ENCODE measurements around the gene TMEM163. TPM values are rescaled to one million over a fixed set of nuclear protein-coding genes. Genes with fewer than 3 reads are reported as not detected.

The TMEM163 gene
- total RNA-seq, 1 donor from 2014 or later: not detected

- no peaks in the 10 kb centered on the region for H3K27me3 ChIP-seq (ENCODE audit: control insufficient read depth, insufficient read depth, low read length)
- TF ChIP-seq CTCF (IDR thresholded peaks at IDR 0.05; ENCODE audit: insufficient read depth, low read length, severe bottlenecking): no peak
- H3K36me3 ChIP-seq (ENCODE audit: control insufficient read depth, insufficient read depth, low read length): no peaks in the 10 kb centered on the region
- no peak overlapping the region for H3K4me3 ChIP-seq (ENCODE audit: low read depth, low read length)
- DNase-seq (ENCODE audit: low read depth) (no peak), FAIRE-seq (no peak)
These were observed 160.5 kb downstream of the TMEM163 start for GRCh38 chr2:134558208-134558830.

- no peak for FAIRE-seq
- no peaks in the 10 kb centered on the region for H3K36me3 ChIP-seq (ENCODE audit: control insufficient read depth, insufficient read depth, low read length)
- no peaks in the 10 kb centered on the region for H3K27me3 ChIP-seq (ENCODE audit: control insufficient read depth, insufficient read depth, low read length)
- no peak for DNase-seq (ENCODE audit: low read depth)
- H3K4me3 ChIP-seq (ENCODE audit: low read depth, low read length): no peak overlapping the region
- no peak for TF ChIP-seq CTCF (IDR thresholded peaks at IDR 0.05; ENCODE audit: insufficient read depth, low read length, severe bottlenecking)
These were observed 163.4 kb downstream of the TMEM163 start for GRCh38 chr2:134555411-134555810.

GRCh38 chr2:134553657-134554056, 165.1 kb downstream of the TMEM163 start:
- no peaks in the 10 kb centered on the region for H3K27me3 ChIP-seq (ENCODE audit: control insufficient read depth, insufficient read depth, low read length)
- TF ChIP-seq CTCF (IDR thresholded peaks at IDR 0.05; ENCODE audit: insufficient read depth, low read length, severe bottlenecking): no peak
- H3K36me3 ChIP-seq (ENCODE audit: control insufficient read depth, insufficient read depth, low read length): no peaks in the 10 kb centered on the region
- DNase-seq (ENCODE audit: low read depth) (no peak), FAIRE-seq (no peak)
- H3K4me3 ChIP-seq (ENCODE audit: low read depth, low read length): no peak overlapping the region

- FAIRE-seq (peak; percentile 55), DNase-seq (ENCODE audit: low read depth) (peak; percentile 6)
- TF ChIP-seq CTCF (IDR thresholded peaks at IDR 0.05; ENCODE audit: insufficient read depth, low read length, severe bottlenecking): no peak
- Histone ChIP-seq H3K27me3 (ENCODE audit: control insufficient read depth, insufficient read depth, low read length) (no peaks in the 10 kb centered on the region), H3K4me3 (ENCODE audit: low read depth, low read length) (no peak overlapping the region), H3K36me3 (ENCODE audit: control insufficient read depth, insufficient read depth, low read length) (no peaks in the 10 kb centered on the region)
These were observed 168.1 kb downstream of the TMEM163 start for GRCh38 chr2:134550566-134551164.

GRCh38 chr2:134549104-134549503, 169.7 kb downstream of the TMEM163 start:
- Histone ChIP-seq H3K4me3 (ENCODE audit: low read depth, low read length) (no peak overlapping the region), H3K36me3 (ENCODE audit: control insufficient read depth, insufficient read depth, low read length) (no peaks in the 10 kb centered on the region), H3K27me3 (ENCODE audit: control insufficient read depth, insufficient read depth, low read length) (no peaks in the 10 kb centered on the region)
- FAIRE-seq (no peak), DNase-seq (ENCODE audit: low read depth) (peak; percentile 69)
- no peak for TF ChIP-seq CTCF (IDR thresholded peaks at IDR 0.05; ENCODE audit: insufficient read depth, low read length, severe bottlenecking)

GRCh38 chr2:134540990-134541389, 177.8 kb downstream of the TMEM163 start:
- TF ChIP-seq CTCF (IDR thresholded peaks at IDR 0.05; ENCODE audit: insufficient read depth, low read length, severe bottlenecking): no peak
- no peaks in the 10 kb centered on the region for H3K36me3 ChIP-seq (ENCODE audit: control insufficient read depth, insufficient read depth, low read length)
- DNase-seq (ENCODE audit: low read depth) (no peak), FAIRE-seq (no peak)
- H3K27me3 ChIP-seq (ENCODE audit: control insufficient read depth, insufficient read depth, low read length): no peaks in the 10 kb centered on the region
- H3K4me3 ChIP-seq (ENCODE audit: low read depth, low read length): no peak overlapping the region
